K562 (cell line): ENCODE data around the gene ERLEC1. TPM values are rescaled to one million over a fixed set of nuclear protein-coding genes. Genes with fewer than 3 reads are reported as not detected.

Source experiments
- ARHGAP35 ChIP-seq: fragments of 450-650 bp; IDR thresholded peaks from 2 replicates; pipeline ENCODE4 v1.6.1; 2018; ENCODE audit not compliant: partially characterized antibody
- BRF1 ChIP-seq: IDR thresholded peaks from 3 replicates; pipeline ENCODE4 v1.6.1; 2011; ENCODE audit warnings: borderline replicate concordance, mild to moderate bottlenecking; ENCODE audit not compliant: insufficient read length; ENCODE audit errors: extremely low read depth
- FOXJ2 ChIP-seq: fragments of 200-800 bp; sonication (Bioruptor generic); IDR thresholded peaks from 2 replicates; pipeline ENCODE4 v1.6.1; 2016; ENCODE audit warnings: missing genetic modification characterization, missing compliant biosample characterization
- ILF3 ChIP-seq: fragments of 450-650 bp; IDR thresholded peaks from 2 replicates; pipeline ENCODE4 v1.6.1; 2018; ENCODE audit warnings: antibody characterized with exemption, mild to moderate bottlenecking, moderate library complexity, borderline replicate concordance
- KAT8 ChIP-seq: fragments of 450-650 bp; IDR thresholded peaks from 2 replicates; pipeline ENCODE4 v1.6.1; 2016; ENCODE audit warnings: low read depth, mild to moderate bottlenecking
- MYNN ChIP-seq, 2 experiments: sonication (generic); formaldehyde crosslinking in 1 of 2; IDR thresholded peaks; 2 replicates each; pipeline versions ENCODE4 v1.5.0 to v1.6.1; 2016 to 2020; ENCODE audit warnings: antibody characterized with exemption in 1 of 2, missing genetic modification reagents in 1 of 2
- RNF2 ChIP-seq: sonication (generic); IDR thresholded peaks from 2 replicates; pipeline ENCODE4 v1.6.1; 2016
- SLC30A9 ChIP-seq: fragments of 250-450 bp; sonication (Bioruptor Pico); IDR thresholded peaks from 2 replicates; pipeline ENCODE4 v1.8.0; 2022; ENCODE audit warnings: mild to moderate bottlenecking, moderate library complexity
- STAT5A ChIP-seq: IDR thresholded peaks from 2 replicates; pipeline ENCODE4 v1.6.1; 2012; ENCODE audit warnings: low read length, inconsistent platforms, borderline replicate concordance
- polyA plus RNA-seq, 8 experiments: library from polyadenylated mRNA; depleted of rRNA in 4 of 8; stranded (reverse) in 5 of 8; unstranded in 3 of 8; fragments of >200 nt; fragmentation: Nextera tagmentation in 2 of 8; fragmentation: Illumina TruSeq in 1 of 8; extraction: Ambion mirVana in 2 of 8; extraction: Trizol in 1 of 8; gene quantifications; 2 replicates each; pipeline versions ENCODE4 v1.2.1 to v1.2.3, GENCODE V29; 2011 to 2014; ENCODE audit warnings: inconsistent platforms in 1 of 8, missing spikeins in 1 of 8
- total RNA-seq, 7 experiments: library from RNA; depleted of rRNA in 6 of 7; stranded (reverse); fragments of >200 nt in 6 of 7; fragmentation: Illumina TruSeq in 2 of 7; extraction: Trizol in 2 of 7; gene quantifications; 2 replicates each; pipeline versions ENCODE4 v1.2.1 to v1.2.3, GENCODE V29; 2011 to 2021; ENCODE audit warnings: low replicate concordance in 1 of 7
- TF ChIP-seq, protein P1 (sequence below): fragments of 250-450 bp; sonication (Bioruptor Pico); IDR thresholded peaks from 2 replicates; pipeline ENCODE4 v1.4.0; 2020; ENCODE audit warnings: mild to moderate bottlenecking, moderate library complexity
- TF ChIP-seq, protein P2 (sequence below): fragments of 450-650 bp; IDR thresholded peaks from 2 replicates; pipeline ENCODE4 v1.6.1; 2016; ENCODE audit warnings: antibody characterized with exemption
- TF ChIP-seq, protein P3 (sequence below), 2 experiments: fragments of 450-650 bp in 1 of 2; sonication (generic) in 1 of 2; formaldehyde crosslinking in 1 of 2; IDR thresholded peaks in 1 of 2; conservative IDR thresholded peaks in 1 of 2; 2 replicates each; pipeline versions ENCODE4 v1.6.1 to v1.8.1; 2016 to 2023; ENCODE audit warnings: mild to moderate bottlenecking in 2 of 2, moderate library complexity in 2 of 2, inconsistent platforms in 1 of 2, missing genetic modification reagents in 1 of 2
- TF ChIP-seq, protein P4 (sequence below): sonication (generic); formaldehyde crosslinking; IDR thresholded peaks from 2 replicates; pipeline ENCODE4 v1.8.1; 2023; ENCODE audit warnings: missing genetic modification reagents, mild to moderate bottlenecking, borderline replicate concordance
- TF ChIP-seq, protein P5 (sequence below): sonication (generic); formaldehyde crosslinking; IDR thresholded peaks from 2 replicates; pipeline ENCODE4 v1.8.0; 2022; ENCODE audit warnings: mild to moderate bottlenecking, low read depth, missing genetic modification reagents

Gene ERLEC1
- total and polyA plus RNA-seq, 9 of the 15 experiments (the other 6 are each of a cell fraction or from before 2014, with no cell fraction given) = 12.0 to 41.6 (median 30.6) TPM

DNA sequence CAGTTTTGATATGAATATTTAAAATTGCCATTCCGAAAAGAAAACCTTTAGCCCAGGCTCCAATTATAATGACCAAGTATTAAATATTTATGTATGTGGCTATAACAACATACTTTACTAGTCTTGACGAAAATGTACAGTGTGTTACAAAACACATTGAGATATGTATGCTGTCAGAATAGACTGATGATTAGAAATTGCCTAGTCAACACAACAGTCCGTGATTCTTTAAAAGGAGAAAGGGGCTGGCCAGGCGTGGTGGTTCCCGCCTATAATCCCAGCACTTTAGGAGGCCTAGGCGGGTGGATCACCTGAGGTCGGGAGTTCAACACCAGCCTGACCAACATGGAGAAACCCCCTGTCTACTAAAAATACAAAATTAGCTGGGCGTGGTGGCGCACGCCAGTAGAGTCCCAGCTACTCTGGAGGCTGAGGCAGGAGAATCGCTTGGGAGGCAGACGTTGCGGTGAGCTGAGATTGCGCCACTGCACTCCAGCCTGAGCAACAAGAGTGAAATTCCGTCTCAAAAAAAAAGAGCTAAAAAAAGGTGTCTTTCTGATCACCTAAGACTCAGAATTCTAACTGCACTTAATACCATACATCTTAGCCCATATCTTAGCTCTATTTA is 17.4 kb upstream of the ERLEC1 start (continued):
- TF ChIP-seq, protein P1, sequence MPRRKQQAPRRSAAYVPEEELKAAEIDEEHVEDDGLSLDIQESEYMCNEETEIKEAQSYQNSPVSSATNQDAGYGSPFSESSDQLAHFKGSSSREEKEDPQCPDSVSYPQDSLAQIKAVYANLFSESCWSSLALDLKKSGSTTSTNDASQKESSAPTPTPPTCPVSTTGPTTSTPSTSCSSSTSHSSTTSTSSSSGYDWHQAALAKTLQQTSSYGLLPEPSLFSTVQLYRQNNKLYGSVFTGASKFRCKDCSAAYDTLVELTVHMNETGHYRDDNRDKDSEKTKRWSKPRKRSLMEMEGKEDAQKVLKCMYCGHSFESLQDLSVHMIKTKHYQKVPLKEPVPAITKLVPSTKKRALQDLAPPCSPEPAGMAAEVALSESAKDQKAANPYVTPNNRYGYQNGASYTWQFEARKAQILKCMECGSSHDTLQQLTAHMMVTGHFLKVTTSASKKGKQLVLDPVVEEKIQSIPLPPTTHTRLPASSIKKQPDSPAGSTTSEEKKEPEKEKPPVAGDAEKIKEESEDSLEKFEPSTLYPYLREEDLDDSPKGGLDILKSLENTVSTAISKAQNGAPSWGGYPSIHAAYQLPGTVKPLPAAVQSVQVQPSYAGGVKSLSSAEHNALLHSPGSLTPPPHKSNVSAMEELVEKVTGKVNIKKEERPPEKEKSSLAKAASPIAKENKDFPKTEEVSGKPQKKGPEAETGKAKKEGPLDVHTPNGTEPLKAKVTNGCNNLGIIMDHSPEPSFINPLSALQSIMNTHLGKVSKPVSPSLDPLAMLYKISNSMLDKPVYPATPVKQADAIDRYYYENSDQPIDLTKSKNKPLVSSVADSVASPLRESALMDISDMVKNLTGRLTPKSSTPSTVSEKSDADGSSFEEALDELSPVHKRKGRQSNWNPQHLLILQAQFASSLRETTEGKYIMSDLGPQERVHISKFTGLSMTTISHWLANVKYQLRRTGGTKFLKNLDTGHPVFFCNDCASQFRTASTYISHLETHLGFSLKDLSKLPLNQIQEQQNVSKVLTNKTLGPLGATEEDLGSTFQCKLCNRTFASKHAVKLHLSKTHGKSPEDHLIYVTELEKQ (CRISPR knock-in tag) = no peak
- TF ChIP-seq, protein P2, sequence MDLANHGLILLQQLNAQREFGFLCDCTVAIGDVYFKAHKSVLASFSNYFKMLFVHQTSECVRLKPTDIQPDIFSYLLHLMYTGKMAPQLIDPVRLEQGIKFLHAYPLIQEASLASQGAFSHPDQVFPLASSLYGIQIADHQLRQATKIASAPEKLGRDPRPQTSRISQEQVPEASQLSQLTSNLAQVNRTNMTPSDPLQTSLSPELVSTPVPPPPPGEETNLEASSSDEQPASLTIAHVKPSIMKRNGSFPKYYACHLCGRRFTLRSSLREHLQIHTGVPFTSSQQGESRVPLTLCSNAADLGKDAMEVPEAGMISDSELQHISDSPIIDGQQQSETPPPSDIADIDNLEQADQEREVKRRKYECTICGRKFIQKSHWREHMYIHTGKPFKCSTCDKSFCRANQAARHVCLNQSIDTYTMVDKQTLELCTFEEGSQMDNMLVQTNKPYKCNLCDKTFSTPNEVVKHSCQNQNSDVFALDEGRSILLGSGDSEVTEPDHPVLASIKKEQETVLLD = no peak
- TF ChIP-seq, protein P3, sequence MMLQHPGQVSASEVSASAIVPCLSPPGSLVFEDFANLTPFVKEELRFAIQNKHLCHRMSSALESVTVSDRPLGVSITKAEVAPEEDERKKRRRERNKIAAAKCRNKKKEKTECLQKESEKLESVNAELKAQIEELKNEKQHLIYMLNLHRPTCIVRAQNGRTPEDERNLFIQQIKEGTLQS (IDR thresholded peaks at IDR 0.05) = no peak
- TF ChIP-seq, protein P3 (CRISPR knock-in tag; conservative IDR thresholded peaks at IDR 0.05) = no peak
- no peak for TF ChIP-seq STAT5A
- TF ChIP-seq, protein P4, sequence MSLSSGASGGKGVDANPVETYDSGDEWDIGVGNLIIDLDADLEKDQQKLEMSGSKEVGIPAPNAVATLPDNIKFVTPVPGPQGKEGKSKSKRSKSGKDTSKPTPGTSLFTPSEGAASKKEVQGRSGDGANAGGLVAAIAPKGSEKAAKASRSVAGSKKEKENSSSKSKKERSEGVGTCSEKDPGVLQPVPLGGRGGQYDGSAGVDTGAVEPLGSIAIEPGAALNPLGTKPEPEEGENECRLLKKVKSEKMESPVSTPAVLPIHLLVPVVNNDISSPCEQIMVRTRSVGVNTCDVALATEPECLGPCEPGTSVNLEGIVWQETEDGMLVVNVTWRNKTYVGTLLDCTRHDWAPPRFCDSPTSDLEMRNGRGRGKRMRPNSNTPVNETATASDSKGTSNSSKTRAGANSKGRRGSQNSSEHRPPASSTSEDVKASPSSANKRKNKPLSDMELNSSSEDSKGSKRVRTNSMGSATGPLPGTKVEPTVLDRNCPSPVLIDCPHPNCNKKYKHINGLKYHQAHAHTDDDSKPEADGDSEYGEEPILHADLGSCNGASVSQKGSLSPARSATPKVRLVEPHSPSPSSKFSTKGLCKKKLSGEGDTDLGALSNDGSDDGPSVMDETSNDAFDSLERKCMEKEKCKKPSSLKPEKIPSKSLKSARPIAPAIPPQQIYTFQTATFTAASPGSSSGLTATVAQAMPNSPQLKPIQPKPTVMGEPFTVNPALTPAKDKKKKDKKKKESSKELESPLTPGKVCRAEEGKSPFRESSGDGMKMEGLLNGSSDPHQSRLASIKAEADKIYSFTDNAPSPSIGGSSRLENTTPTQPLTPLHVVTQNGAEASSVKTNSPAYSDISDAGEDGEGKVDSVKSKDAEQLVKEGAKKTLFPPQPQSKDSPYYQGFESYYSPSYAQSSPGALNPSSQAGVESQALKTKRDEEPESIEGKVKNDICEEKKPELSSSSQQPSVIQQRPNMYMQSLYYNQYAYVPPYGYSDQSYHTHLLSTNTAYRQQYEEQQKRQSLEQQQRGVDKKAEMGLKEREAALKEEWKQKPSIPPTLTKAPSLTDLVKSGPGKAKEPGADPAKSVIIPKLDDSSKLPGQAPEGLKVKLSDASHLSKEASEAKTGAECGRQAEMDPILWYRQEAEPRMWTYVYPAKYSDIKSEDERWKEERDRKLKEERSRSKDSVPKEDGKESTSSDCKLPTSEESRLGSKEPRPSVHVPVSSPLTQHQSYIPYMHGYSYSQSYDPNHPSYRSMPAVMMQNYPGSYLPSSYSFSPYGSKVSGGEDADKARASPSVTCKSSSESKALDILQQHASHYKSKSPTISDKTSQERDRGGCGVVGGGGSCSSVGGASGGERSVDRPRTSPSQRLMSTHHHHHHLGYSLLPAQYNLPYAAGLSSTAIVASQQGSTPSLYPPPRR (CRISPR knock-in tag) = no peak
- TF ChIP-seq BRF1 = no peak
- TF ChIP-seq RNF2 = no peak
- no peak for TF ChIP-seq KAT8
- no peak for TF ChIP-seq FOXJ2
- TF ChIP-seq, protein P5, sequence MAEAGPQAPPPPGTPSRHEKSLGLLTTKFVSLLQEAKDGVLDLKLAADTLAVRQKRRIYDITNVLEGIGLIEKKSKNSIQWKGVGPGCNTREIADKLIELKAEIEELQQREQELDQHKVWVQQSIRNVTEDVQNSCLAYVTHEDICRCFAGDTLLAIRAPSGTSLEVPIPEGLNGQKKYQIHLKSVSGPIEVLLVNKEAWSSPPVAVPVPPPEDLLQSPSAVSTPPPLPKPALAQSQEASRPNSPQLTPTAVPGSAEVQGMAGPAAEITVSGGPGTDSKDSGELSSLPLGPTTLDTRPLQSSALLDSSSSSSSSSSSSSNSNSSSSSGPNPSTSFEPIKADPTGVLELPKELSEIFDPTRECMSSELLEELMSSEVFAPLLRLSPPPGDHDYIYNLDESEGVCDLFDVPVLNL (CRISPR knock-in tag) = no peak
- TF ChIP-seq SLC30A9 (CRISPR knock-in tag) = no peak
- TF ChIP-seq MYNN (IDR thresholded peaks at IDR 0.05) = no peak
- no peak for TF ChIP-seq MYNN (CRISPR knock-in tag; IDR thresholded peaks at IDR 0.05)
- no peak for TF ChIP-seq ILF3
- TF ChIP-seq ARHGAP35 = no peak
